ENCODE measurements around the gene PPP3R2.
"Not testable (repeated sequence)": the region's sequence is repeated elsewhere in the genome, so short reads cannot be mapped to it uniquely, and the experiment has no call there.

PPP3R2 gene

GRCh38 chr9:101605547-101605946 is 10.8 kb upstream of the PPP3R2 start:
- no peak for ATAC-seq (replicated peaks)
- no peak overlapping the region for H3K4me3 Mint-ChIP-seq
- no peaks in the 10 kb centered on the region for H3K36me3 Mint-ChIP-seq (ENCODE audit: insufficient read depth)
- peaks cover 32 to 38% of the 10 kb centered on the region in 2 donors for H3K27me3 Mint-ChIP-seq
- no peaks in the 10 kb centered on the region for H3K9me3 Mint-ChIP-seq
- no peak for DNase-seq
- no peaks in the 10 kb centered on the region for H3K4me1 Mint-ChIP-seq (ENCODE audit: low read depth in 2 of 2)
- H3K27ac Mint-ChIP-seq, result no peak overlapping the region

GRCh38 chr9:101604296-101604695 is 9.5 kb upstream of the PPP3R2 start:
- no peak for DNase-seq
- Mint-ChIP-seq H3K9me3 (no peaks in the 10 kb centered on the region), H3K4me3 (no peak overlapping the region), H3K27ac (no peak overlapping the region), H3K36me3 (ENCODE audit: insufficient read depth) (no peaks in the 10 kb centered on the region), H3K4me1 (ENCODE audit: low read depth in 2 of 2) (no peaks in the 10 kb centered on the region), H3K27me3 (peaks cover 36 to 44% of the 10 kb centered on the region in 2 donors)
- no peak for ATAC-seq (replicated peaks)

DNA sequence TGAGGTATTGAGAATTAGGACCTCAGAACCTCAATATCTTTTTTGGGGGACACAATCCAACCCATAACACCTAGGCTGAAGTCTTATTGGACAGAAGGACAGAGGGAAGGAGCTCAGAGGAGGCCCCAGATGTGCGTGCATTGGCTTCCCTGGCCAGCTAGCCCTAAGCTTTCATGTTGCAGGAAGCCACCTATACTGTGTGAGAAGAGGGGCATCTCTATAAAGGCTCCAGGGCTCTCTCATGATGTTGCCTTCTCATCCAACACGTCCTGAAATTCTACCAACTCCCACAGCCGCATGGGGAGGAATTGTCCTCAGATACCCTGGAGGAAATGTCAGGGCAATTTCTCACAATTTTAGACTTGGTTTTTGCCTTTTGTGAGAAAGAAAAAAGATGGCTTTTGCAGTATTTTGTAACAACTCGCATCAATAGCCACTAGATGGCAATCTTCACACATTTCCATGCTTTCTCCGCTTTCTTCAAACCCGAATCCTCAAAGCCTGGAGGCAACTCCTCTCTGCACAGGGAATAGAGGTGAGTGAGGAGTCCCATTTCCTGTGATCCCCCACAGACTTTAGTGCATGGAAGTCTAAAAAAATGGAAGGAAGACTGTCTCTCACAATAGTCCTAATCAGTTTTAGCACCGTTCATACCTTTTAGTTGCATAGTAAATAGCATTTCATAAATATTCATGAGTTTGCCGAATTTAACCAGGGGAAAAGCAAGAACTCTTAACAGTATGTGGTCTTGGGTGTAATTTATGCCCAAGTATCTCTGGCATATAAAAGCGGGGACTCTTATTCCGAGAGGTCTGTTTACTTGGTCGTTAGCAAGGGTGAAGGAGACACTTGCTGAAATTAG is 7.4 kb upstream of the PPP3R2 start:
- Mint-ChIP-seq H3K27ac (no peak overlapping the region), H3K36me3 (ENCODE audit: insufficient read depth) (no peaks in the 10 kb centered on the region), H3K4me3 (no peak overlapping the region), H3K27me3 (peaks cover 24 to 35% of the 10 kb centered on the region in 2 donors), H3K9me3 (no peaks in the 10 kb centered on the region), H3K4me1 (ENCODE audit: low read depth in 2 of 2) (no peaks in the 10 kb centered on the region)
- ATAC-seq (replicated peaks), result no peak
- DNase-seq, result no peak

DNA sequence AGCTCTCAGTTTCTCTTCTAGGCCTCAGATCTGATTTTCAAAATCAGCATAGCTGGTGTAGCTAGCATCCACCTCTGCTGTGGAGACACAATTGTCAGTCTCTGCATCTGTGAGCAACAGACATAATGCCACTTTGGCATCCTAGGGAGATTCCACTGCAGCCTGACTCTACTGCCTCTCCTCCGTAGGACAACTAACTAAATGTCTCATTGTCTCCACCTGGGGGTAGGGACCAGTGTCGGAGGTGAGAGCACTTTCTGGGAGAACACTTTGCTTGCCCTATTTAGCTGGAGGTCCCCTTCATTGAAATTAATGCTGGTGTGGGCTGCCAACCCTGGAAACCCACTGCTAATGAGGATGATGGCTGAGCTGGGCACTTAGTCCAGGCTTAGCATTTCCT is 1.4 kb downstream of the PPP3R2 start:
- ATAC-seq (replicated peaks) (no peak), DNase-seq (no peak)
- H3K36me3 Mint-ChIP-seq (ENCODE audit: insufficient read depth), result no peaks in the 10 kb centered on the region
- peaks cover 6 to 8% of the 10 kb centered on the region in 2 donors for H3K27me3 Mint-ChIP-seq
- H3K27ac Mint-ChIP-seq, result no peak overlapping the region
- H3K4me3 Mint-ChIP-seq, result no peak overlapping the region
- no peaks in the 10 kb centered on the region for H3K4me1 Mint-ChIP-seq (ENCODE audit: low read depth in 2 of 2)
- H3K9me3 Mint-ChIP-seq, result no peaks in the 10 kb centered on the region

- H3K4me3 Mint-ChIP-seq, result no peak overlapping the region
These were observed 2.0 kb downstream of the PPP3R2 start for GRCh38 chr9:101592788-101593187.

DNA sequence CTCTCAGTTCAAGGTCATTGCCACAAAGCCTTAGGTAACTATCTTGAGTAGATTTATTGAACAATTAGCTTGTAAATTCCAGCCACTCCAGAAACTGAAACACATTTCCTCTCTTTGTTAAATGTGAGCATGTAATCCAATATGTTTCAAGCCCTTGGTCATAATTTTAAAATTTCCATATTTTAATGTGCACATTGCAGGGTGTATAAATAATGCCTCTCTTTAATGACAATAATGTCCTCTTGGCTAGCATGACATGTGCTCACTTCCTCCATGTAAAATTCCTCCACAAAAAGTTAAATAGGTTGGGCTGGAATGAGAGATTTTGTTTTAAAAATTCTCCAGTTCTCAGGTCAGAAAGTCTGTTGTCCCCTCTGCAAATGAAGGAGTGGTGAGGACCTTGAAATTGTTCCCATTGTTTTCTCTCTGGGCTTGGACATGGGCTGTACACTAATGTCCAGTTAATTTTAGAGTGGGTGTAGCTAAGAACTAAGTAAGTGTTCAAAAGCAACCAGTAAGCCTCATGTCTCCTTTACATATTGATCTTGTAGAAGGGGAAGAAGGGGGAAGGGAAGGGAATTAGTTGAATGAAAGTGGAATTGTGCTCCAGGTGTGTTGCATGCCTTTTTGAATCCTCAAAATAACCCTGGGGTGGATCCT is 2.9 kb downstream of the PPP3R2 start:
- H3K9me3 Mint-ChIP-seq, result no peaks in the 10 kb centered on the region
- no peaks in the 10 kb centered on the region for H3K36me3 Mint-ChIP-seq (ENCODE audit: insufficient read depth)
- no peaks in the 10 kb centered on the region for H3K4me1 Mint-ChIP-seq (ENCODE audit: low read depth in 2 of 2)
- ATAC-seq (replicated peaks) (no peak), DNase-seq (no peak)
- H3K27me3 Mint-ChIP-seq, result peaks cover 6 to 8% of the 10 kb centered on the region in 2 donors
- H3K4me3 Mint-ChIP-seq, result no peak overlapping the region
- no peak overlapping the region for H3K27ac Mint-ChIP-seq

More at GRCh38 chr9:101592788-101593187, 2.0 kb downstream of the PPP3R2 start:
- H3K9me3 Mint-ChIP-seq, result no peaks in the 10 kb centered on the region
- H3K4me1 Mint-ChIP-seq (ENCODE audit: low read depth in 2 of 2), result no peaks in the 10 kb centered on the region
- ATAC-seq (replicated peaks) (no peak), DNase-seq (no peak)
- H3K27ac Mint-ChIP-seq, result no peak overlapping the region
- H3K36me3 Mint-ChIP-seq (ENCODE audit: insufficient read depth), result no peaks in the 10 kb centered on the region
- peaks cover 6 to 8% of the 10 kb centered on the region in 2 donors for H3K27me3 Mint-ChIP-seq

GRCh38 chr9:101590901-101591300 is 3.9 kb downstream of the PPP3R2 start:
- no peak for DNase-seq
- Mint-ChIP-seq H3K27ac (no peak overlapping the region), H3K27me3 (peaks cover 6 to 8% of the 10 kb centered on the region in 2 donors), H3K36me3 (ENCODE audit: insufficient read depth) (no peaks in the 10 kb centered on the region), H3K4me1 (ENCODE audit: low read depth in 2 of 2) (no peaks in the 10 kb centered on the region), H3K4me3 (no peak overlapping the region), H3K9me3 (no peaks in the 10 kb centered on the region)
- no peak for ATAC-seq (replicated peaks)

DNA sequence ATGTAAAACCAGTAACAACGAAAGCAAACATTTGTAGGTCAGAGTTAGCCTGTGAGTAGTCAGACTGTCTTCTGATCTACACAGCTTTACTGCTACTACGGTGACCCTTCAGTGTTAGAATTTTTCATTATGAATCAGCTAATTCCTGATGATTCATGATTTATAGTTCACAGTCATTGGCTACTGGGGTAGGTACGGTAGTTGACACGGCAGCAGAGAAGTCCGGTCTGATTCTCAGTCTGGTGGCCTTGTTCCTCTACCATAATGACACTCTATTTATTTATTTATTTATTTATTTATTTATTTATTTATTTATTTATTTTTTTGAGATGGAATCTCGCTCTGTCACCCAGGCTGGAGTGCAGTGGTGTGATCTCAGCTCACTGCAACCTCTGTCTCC is 4.7 kb downstream of the PPP3R2 start:
- not testable (repeated sequence) for ATAC-seq (replicated peaks); H3K27me3 Mint-ChIP-seq; H3K4me3 Mint-ChIP-seq; DNase-seq; H3K27ac Mint-ChIP-seq; H3K9me3 Mint-ChIP-seq; H3K36me3 Mint-ChIP-seq (ENCODE audit: insufficient read depth); H3K4me1 Mint-ChIP-seq (ENCODE audit: low read depth in 2 of 2)

- DNase-seq, result no peak
- Mint-ChIP-seq H3K27ac (no peak overlapping the region), H3K4me1 (ENCODE audit: low read depth in 2 of 2) (no peaks in the 10 kb centered on the region), H3K4me3 (no peak overlapping the region), H3K36me3 (ENCODE audit: insufficient read depth) (no peaks in the 10 kb centered on the region), H3K27me3 (peaks cover 6 to 7% of the 10 kb centered on the region in 2 donors), H3K9me3 (no peaks in the 10 kb centered on the region)
- ATAC-seq (replicated peaks), result no peak
These were observed 7.3 kb downstream of the PPP3R2 start for GRCh38 chr9:101587332-101588043.

DNA sequence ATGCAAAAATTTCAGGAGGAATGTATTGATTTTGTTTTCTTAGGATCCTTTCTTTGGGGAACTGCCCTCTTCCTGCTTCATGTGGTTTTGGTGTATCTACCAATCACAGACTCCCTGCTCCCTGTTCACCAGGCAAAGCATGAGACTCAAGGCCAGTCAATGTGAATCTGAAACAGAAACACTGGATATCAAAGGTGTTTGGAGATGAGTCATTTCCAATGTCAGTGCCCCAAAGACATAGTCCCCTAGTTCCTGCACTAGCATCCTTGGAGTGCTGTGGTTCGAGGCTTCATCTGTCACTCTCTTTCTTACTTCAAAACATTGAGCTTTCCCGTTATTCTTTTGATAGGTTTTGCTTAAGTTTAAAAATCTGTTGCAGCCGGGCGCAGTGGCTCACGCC is 8.1 kb downstream of the PPP3R2 start:
- H3K27ac Mint-ChIP-seq, result no peak overlapping the region
- ATAC-seq (replicated peaks), result no peak

GRCh38 chr9:101585740-101586139 is 9.0 kb downstream of the PPP3R2 start:
- no peaks in the 10 kb centered on the region for H3K27me3 Mint-ChIP-seq
- no peak overlapping the region for H3K27ac Mint-ChIP-seq
- ATAC-seq (replicated peaks) (no peak), DNase-seq (no peak)
- no peaks in the 10 kb centered on the region for H3K36me3 Mint-ChIP-seq (ENCODE audit: insufficient read depth)
- H3K4me3 Mint-ChIP-seq, result no peak overlapping the region
- H3K4me1 Mint-ChIP-seq (ENCODE audit: low read depth in 2 of 2), result no peaks in the 10 kb centered on the region
- H3K9me3 Mint-ChIP-seq, result no peaks in the 10 kb centered on the region

More for the DNA sequence above, 8.1 kb downstream of the PPP3R2 start:
- H3K4me1 Mint-ChIP-seq (ENCODE audit: low read depth in 2 of 2), result no peaks in the 10 kb centered on the region
- H3K9me3 Mint-ChIP-seq, result no peaks in the 10 kb centered on the region
- H3K4me3 Mint-ChIP-seq, result no peak overlapping the region
- DNase-seq, result no peak
- no peaks in the 10 kb centered on the region for H3K27me3 Mint-ChIP-seq
- no peaks in the 10 kb centered on the region for H3K36me3 Mint-ChIP-seq (ENCODE audit: insufficient read depth)

DNA sequence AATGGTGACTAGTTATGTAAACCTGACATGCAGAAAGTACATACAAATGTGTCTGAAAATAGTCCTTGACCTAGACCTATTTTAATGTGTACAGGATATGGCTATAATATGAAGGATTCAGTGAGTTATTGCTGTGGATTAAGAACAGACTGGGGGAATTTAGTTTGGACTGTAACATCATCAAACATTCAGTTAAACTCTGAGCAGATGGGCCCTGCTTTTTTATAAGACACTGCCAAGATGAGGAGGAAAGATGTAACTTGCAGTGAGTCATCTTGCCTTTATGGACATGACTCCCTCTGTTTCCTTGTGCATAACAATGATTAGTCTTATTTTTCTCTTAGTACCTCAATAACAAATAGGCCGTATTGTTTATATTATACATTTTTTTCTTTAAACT is 12.2 kb downstream of the PPP3R2 start:
- Mint-ChIP-seq H3K27ac (no peak overlapping the region), H3K4me1 (ENCODE audit: low read depth in 2 of 2) (peaks cover 0 to 4% of the 10 kb centered on the region in 2 donors), H3K27me3 (no peaks in the 10 kb centered on the region), H3K36me3 (ENCODE audit: insufficient read depth) (no peaks in the 10 kb centered on the region), H3K4me3 (no peak overlapping the region), H3K9me3 (no peaks in the 10 kb centered on the region)
- DNase-seq (no peak), ATAC-seq (replicated peaks) (no peak)

- no peaks in the 10 kb centered on the region for H3K36me3 Mint-ChIP-seq (ENCODE audit: insufficient read depth)
- peaks cover 0 to 4% of the 10 kb centered on the region in 2 donors for H3K4me1 Mint-ChIP-seq (ENCODE audit: low read depth in 2 of 2)
- H3K9me3 Mint-ChIP-seq, result no peaks in the 10 kb centered on the region
- H3K27me3 Mint-ChIP-seq, result no peaks in the 10 kb centered on the region
- DNase-seq (no peak), ATAC-seq (replicated peaks) (no peak)
- no peak overlapping the region for H3K4me3 Mint-ChIP-seq
- H3K27ac Mint-ChIP-seq, result no peak overlapping the region
These were observed 14.8 kb downstream of the PPP3R2 start for GRCh38 chr9:101579711-101580545.
